Thyroid gland (tissue), 4 donors: ENCODE measurements around the gene PCSK2.

Source experiments
- POLR2A ChIP-seq, 2 donors: fragments of 450-650 bp; IDR thresholded peaks; one replicate each; pipeline ENCODE4 v1.6.1; 2017; ENCODE audit warnings: antibody characterized with exemption in 2 of 2, mild to moderate bottlenecking in 2 of 2, moderate library complexity in 1 of 2
- TF ChIP-seq, protein P1 (sequence below), 6 experiments: fragments of 200-600 bp in 3 of 6; fragments of 450-650 bp in 3 of 6; sonication (generic) in 3 of 6; IDR thresholded peaks; one replicate each; pipeline ENCODE4 v1.5.1; 2016 to 2019; ENCODE audit warnings: antibody characterized with exemption in 6 of 6, mild to moderate bottlenecking in 2 of 6, inconsistent platforms in 1 of 6, moderate library complexity in 1 of 6

DNA sequence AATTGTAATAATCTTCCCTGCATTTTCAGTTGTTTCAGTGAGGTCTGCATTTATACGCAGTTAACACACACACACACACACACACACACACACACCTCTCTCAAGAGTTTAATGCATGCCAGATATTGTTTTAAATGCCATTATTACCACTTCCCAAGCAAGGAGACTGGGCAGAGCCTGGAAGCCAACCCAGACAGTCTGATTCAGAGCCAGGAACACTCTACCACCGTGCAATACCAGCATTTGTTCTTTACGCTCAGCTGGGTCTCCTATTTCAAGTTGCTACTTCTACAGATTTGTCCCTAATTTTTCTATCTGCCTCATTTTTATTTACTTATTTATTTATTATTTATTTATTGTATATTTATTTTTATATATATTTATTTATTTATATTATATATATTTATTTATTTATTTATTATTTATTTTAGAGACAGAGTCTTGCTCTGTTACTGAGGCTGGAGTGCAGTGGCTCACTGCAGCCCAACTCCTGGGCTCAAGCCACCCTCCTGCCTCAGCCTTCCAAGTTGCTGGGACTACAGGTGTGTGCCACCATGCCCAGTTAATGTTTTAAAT, 68.4 kb downstream of the PCSK2 start:
- TF ChIP-seq, protein P1, sequence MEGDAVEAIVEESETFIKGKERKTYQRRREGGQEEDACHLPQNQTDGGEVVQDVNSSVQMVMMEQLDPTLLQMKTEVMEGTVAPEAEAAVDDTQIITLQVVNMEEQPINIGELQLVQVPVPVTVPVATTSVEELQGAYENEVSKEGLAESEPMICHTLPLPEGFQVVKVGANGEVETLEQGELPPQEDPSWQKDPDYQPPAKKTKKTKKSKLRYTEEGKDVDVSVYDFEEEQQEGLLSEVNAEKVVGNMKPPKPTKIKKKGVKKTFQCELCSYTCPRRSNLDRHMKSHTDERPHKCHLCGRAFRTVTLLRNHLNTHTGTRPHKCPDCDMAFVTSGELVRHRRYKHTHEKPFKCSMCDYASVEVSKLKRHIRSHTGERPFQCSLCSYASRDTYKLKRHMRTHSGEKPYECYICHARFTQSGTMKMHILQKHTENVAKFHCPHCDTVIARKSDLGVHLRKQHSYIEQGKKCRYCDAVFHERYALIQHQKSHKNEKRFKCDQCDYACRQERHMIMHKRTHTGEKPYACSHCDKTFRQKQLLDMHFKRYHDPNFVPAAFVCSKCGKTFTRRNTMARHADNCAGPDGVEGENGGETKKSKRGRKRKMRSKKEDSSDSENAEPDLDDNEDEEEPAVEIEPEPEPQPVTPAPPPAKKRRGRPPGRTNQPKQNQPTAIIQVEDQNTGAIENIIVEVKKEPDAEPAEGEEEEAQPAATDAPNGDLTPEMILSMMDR (IDR thresholded peaks at IDR 0.05): no peak
- TF ChIP-seq POLR2A (IDR thresholded peaks at IDR 0.05): no peak
